HG02623 (cell line): ENCODE data around the gene INPP5A.

ENCODE experiments used
- ATAC-seq: cut with Tn5 transposase; IDR thresholded peaks from one replicate; pipeline ENCODE4 v1.9.1; 2021; ENCODE audit warnings: moderate library complexity; ENCODE audit not compliant: unreplicated experiment

Gene INPP5A

GRCh38 chr10:132712291-132712690 is 174.7 kb downstream of the INPP5A start:
- ATAC-seq, result no peak

GRCh38 chr10:132712743-132713142 is 175.2 kb downstream of the INPP5A start:
- no peak for ATAC-seq

GRCh38 chr10:132713421-132714095 is 176.0 kb downstream of the INPP5A start:
- ATAC-seq, result no peak

GRCh38 chr10:132714096-132714985 is 176.8 kb downstream of the INPP5A start:
- no peak for ATAC-seq

- ATAC-seq, result no peak
Measured at GRCh38 chr10:132714986-132715775, 177.6 kb downstream of the INPP5A start.

GRCh38 chr10:132715776-132716680 is 178.4 kb downstream of the INPP5A start:
- ATAC-seq, result no peak

GRCh38 chr10:132716691-132717490 is 179.3 kb downstream of the INPP5A start:
- no peak for ATAC-seq

GRCh38 chr10:132721725-132722124 is 184.1 kb downstream of the INPP5A start:
- ATAC-seq, result no peak

- no peak for ATAC-seq
Measured at GRCh38 chr10:132722394-132723329, 185.1 kb downstream of the INPP5A start.

- ATAC-seq, result no peak
Measured at GRCh38 chr10:132723330-132723970, 185.9 kb downstream of the INPP5A start.

- ATAC-seq, result no peak
Measured at GRCh38 chr10:132724446-132724845, 186.9 kb downstream of the INPP5A start.

- ATAC-seq, result no peak
Measured at GRCh38 chr10:132725202-132725601, 187.6 kb downstream of the INPP5A start.

GRCh38 chr10:132726194-132726593 is 188.6 kb downstream of the INPP5A start:
- ATAC-seq, result no peak

- no peak for ATAC-seq
Measured at GRCh38 chr10:132726951-132727350, 189.4 kb downstream of the INPP5A start.

- ATAC-seq, result no peak
Measured at GRCh38 chr10:132727411-132727810, 189.8 kb downstream of the INPP5A start.

GRCh38 chr10:132728321-132728720 is 190.7 kb downstream of the INPP5A start:
- ATAC-seq, result no peak

- ATAC-seq, result no peak
Measured at GRCh38 chr10:132728741-132729140, 191.2 kb downstream of the INPP5A start.
